T-cell (primary cell): ENCODE results near the gene NT5DC1. TPM values are rescaled to one million over a fixed set of nuclear protein-coding genes. Genes with fewer than 3 reads are reported as not detected.
A peak's percentile ranks its signal among the peaks of the same experiment; 100 is the strongest.

Experiments
- ATAC-seq, 4 experiments: fragments of 200-7000 bp in 3 of 4; fragments of 150-1000 bp in 1 of 4; cut with Tn5 transposase; replicated peaks in 1 of 4; 1 replicate in 3 of 4; 2 replicates in 1 of 4; pipeline ENCODE4 v1.10.0; 2021; ENCODE audit warnings: moderate library complexity in 3 of 4, mild to moderate bottlenecking in 2 of 4, moderate number of reproducible peaks in 1 of 4
- CTCF ChIA-PET, 2 donors: fragments of 300-600 bp; sonication (Branson Sonifier 250); formaldehyde crosslinking; loops; one replicate each; lab custom pipeline; 2022; ENCODE audit warnings: antibody characterized with exemption in 2 of 2; lab: Charles Lee
- POLR2A ChIA-PET, 2 donors: fragments of 300-600 bp; sonication (Branson Sonifier 250); formaldehyde crosslinking; loops; one replicate each; lab custom pipeline; 2022; ENCODE audit warnings: antibody characterized with exemption in 2 of 2; lab: Charles Lee
- DNase-seq, 35 experiments: peaks; one replicate each; pipeline versions ENCODE4 v3.0.0 to v3.0.0-alpha.2; 2013 to 2023
- H3K27ac ChIP-seq: one replicate; pipeline ENCODE4 v1.5.1; 2013; ENCODE audit warnings: low read length
- H3K27me3 ChIP-seq, 2 experiments: replicated peaks in 1 of 2; 1 replicate in 1 of 2; 2 replicates in 1 of 2; pipeline versions ENCODE4 v1.6.1 to v1.7.0; 2013; ENCODE audit warnings: low read length in 1 of 2, mixed read lengths in 1 of 2; ENCODE audit not compliant: control insufficient read depth in 2 of 2, insufficient read depth in 2 of 2; ENCODE audit errors: extremely low read depth in 1 of 2
- H3K36me3 ChIP-seq, 2 donors: 1 replicate in 1 of 2; 2 replicates in 1 of 2; pipeline versions ENCODE4 v1.6.1 to v1.7.0; 2013; ENCODE audit warnings: low read length in 1 of 2; ENCODE audit not compliant: control insufficient read depth in 2 of 2, insufficient read depth in 1 of 2; ENCODE audit errors: extremely low read depth in 1 of 2
- H3K4me1 ChIP-seq, 2 experiments: 1 replicate in 1 of 2; 2 replicates in 1 of 2; pipeline versions ENCODE4 v1.6.1 to v1.7.0; 2013; ENCODE audit warnings: low read length in 2 of 2, mixed read lengths in 1 of 2; ENCODE audit not compliant: insufficient read depth in 2 of 2, control insufficient read depth in 1 of 2; ENCODE audit errors: extremely low read depth in 1 of 2
- H3K4me3 ChIP-seq, 2 donors: 1 replicate in 1 of 2; 2 replicates in 1 of 2; pipeline versions ENCODE4 v1.5.1 to v1.7.0; 2013; ENCODE audit warnings: mild to moderate bottlenecking in 2 of 2, low read length in 1 of 2, moderate library complexity in 1 of 2; ENCODE audit not compliant: control insufficient read depth in 1 of 2; ENCODE audit errors: extremely low read depth in 1 of 2
- H3K9me3 ChIP-seq: 2 replicates; pipeline ENCODE4 v1.7.0; 2013
- H3K27ac Mint-ChIP-seq, 2 donors: one replicate each; pipeline ENCODE4 v1.8.0; 2020 to 2021; ENCODE audit warnings: mild to moderate bottlenecking in 2 of 2, mixed read lengths in 2 of 2
- H3K27me3 Mint-ChIP-seq, 2 donors: one replicate each; pipeline ENCODE4 v1.8.0; 2021 to 2022; ENCODE audit warnings: mixed read lengths in 2 of 2
- H3K36me3 Mint-ChIP-seq: one replicate; pipeline ENCODE4 v1.8.0; 2021; ENCODE audit warnings: mixed read lengths
- H3K4me1 Mint-ChIP-seq, 3 donors: one replicate each; pipeline ENCODE4 v1.8.0; 2020 to 2022; ENCODE audit warnings: mixed read lengths in 3 of 3, mild to moderate bottlenecking in 1 of 3
- H3K4me3 Mint-ChIP-seq, 3 donors: one replicate each; pipeline ENCODE4 v1.8.0; 2020 to 2022; ENCODE audit warnings: mild to moderate bottlenecking in 3 of 3, mixed read lengths in 3 of 3, moderate library complexity in 3 of 3
- H3K9me3 Mint-ChIP-seq, 3 donors: one replicate each; pipeline ENCODE4 v1.8.0; 2020 to 2022; ENCODE audit warnings: mixed read lengths in 3 of 3
- WGBS: methylation state at CpG from one replicate; pipeline ENCODE4 v1.1.5; 2013; ENCODE audit warnings: missing lambda C conversion rate; ENCODE audit not compliant: insufficient coverage; 5-methylcytosine and 5-hydroxymethylcytosine counted together
- total RNA-seq, 35 experiments: library from RNA in 6 of 35; stranded (reverse) in 6 of 35; fragments of 120-200 nt in 1 of 35; gene quantifications; one replicate each; pipeline versions ENCODE4 v1.2.1 to v1.2.4 and lab custom pipeline; 2013 to 2026

Gene NT5DC1
- total RNA-seq, 5 donors from 2014 or later (not counting 1 experiment from before 2014, with no cell fraction given), result 33.8 to 47.3 (median 38.1) TPM

DNA sequence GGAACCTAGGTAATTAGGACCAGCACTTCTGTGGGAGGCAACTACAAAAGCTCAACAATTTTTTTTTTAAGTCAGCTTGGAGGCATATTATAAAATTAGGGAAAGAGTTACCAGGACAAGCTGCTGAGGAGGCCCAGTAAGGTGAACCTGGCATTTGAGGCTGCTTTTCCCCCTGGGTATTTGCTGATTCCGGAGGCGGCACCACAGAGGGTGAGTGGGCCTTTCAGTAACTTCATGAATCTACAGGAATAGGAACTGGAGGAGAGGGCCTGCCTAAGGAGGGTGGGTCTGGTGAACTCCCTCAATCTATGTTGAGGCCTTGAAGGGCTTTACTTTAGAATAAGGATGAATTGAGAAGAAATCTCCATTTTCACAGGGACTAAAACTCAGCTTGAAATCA, 138.6 kb downstream of the NT5DC1 start:
- POLR2A ChIA-PET, result no interaction called here

DNA sequence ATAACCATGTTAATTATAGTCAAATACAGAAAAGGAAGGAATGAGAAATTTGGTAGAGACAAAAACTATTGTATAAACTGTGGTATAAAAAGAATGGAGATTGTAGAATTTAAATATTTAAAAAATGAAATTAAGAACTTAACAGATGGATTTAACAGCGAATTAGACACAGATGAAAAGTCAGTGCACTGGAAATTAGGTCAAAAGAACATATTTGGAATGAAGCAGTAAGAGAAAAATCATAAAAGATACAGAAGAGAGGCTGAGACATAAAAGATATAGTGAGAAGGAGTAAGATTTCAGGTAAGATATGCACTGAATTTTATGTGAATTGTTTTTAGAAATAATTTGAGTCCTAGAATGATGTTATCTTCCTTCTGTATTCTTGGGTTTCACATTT, 139.2 kb downstream of the NT5DC1 start:
- H3K36me3 Mint-ChIP-seq, result peaks cover 23% of the 10 kb centered on the region
- POLR2A ChIA-PET, result no interaction called here
- no peaks in the 10 kb centered on the region for H3K4me1 ChIP-seq
- no peaks in the 10 kb centered on the region for H3K4me1 Mint-ChIP-seq
- CTCF ChIA-PET, result no interaction called here
- H3K27ac ChIP-seq, result no peak overlapping the region
- no peaks in the 10 kb centered on the region for H3K27me3 Mint-ChIP-seq
- no peak overlapping the region for H3K4me3 ChIP-seq
- ATAC-seq, result no peak
- H3K27ac Mint-ChIP-seq, result no peak overlapping the region
- H3K9me3 Mint-ChIP-seq, result no peaks in the 10 kb centered on the region
- peaks cover 0 to 26% of the 10 kb centered on the region in 2 donors for H3K36me3 ChIP-seq
- 100% methylated on average over 1 of the region's 1 CpG for WGBS
- H3K27me3 ChIP-seq, result no peaks in the 10 kb centered on the region
- no peak overlapping the region for H3K4me3 Mint-ChIP-seq
- no peaks in the 10 kb centered on the region for H3K9me3 ChIP-seq
- DNase-seq, result no peak

More for the DNA sequence above, 138.6 kb downstream of the NT5DC1 start:
- Histone ChIP-seq H3K27ac (no peak overlapping the region), H3K4me3 (no peak overlapping the region), H3K4me1 (no peaks in the 10 kb centered on the region), H3K9me3 (no peaks in the 10 kb centered on the region), H3K36me3 (peaks cover 0 to 25% of the 10 kb centered on the region in 2 donors), H3K27me3 (no peaks in the 10 kb centered on the region)
- CTCF ChIA-PET, result interaction anchor here (0.6 to 1.2 kb wide), 3 partner anchors 29 to 332 kb away, joined by 3 read pairs; partner anchors contain the start of gene RWDD1 (in 1 of the 2)
- WGBS, result 100% methylated on average over 1 of the region's 2 CpGs
- Mint-ChIP-seq H3K36me3 (peaks cover 20% of the 10 kb centered on the region), H3K27ac (no peak overlapping the region), H3K4me1 (no peaks in the 10 kb centered on the region), H3K9me3 (no peaks in the 10 kb centered on the region), H3K27me3 (no peaks in the 10 kb centered on the region), H3K4me3 (no peak overlapping the region)
- DNase-seq (no peak), ATAC-seq (no peak)

DNA sequence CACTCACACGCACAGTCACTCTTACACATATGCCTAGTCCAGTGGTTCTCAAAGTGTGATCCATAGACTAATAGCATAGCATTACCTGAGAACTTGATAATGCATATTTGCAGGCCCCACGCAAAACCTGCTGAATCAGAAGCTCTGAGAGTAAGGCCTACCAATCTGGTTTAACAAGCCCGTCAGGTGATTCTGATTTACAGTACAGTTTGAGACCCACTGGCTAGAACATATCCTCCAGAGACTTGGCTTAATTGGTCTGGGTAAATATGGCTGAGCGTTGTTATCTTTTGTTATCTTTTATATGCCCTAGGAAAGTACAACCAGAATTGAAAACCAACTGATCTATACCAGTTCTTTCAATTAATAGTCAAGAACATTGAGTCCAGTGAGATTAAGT, 143.6 kb downstream of the NT5DC1 start:
- POLR2A ChIA-PET, result no interaction called here
- no peak overlapping the region for H3K27ac Mint-ChIP-seq
- CTCF ChIA-PET, result interaction anchor here in 1 of 2 donors (1.0 kb wide), 1 partner anchor 16 kb away, joined by 3 read pairs; no protein-coding TSS in a partner anchor

DNA sequence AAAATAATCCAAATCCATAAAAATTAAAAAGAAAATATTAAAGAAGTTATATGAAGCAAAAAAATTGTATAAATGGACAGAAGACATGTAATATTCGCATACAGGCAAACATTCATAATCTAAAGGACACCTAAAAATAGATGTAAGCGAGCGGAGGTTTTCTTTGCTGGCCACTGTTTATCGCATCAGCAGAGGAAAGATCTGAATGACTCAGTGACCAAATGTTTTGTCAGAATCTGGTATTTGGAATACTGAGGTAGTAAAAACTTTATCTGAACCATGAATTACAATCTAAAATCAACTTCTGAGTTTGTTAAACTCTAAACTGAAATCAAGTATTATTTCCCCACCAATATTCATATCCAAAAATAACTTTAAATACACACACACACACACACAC, 145.4 kb downstream of the NT5DC1 start:
- H3K27ac Mint-ChIP-seq, result no peak overlapping the region
- H3K27me3 ChIP-seq, result no peaks in the 10 kb centered on the region
- H3K4me1 Mint-ChIP-seq, result peaks cover 12 to 27% (median 24%) of the 10 kb centered on the region in 3 donors
- no peak for DNase-seq
- H3K36me3 Mint-ChIP-seq, result peaks cover 5% of the 10 kb centered on the region
- ChIA-PET POLR2A (interaction anchor here in 1 of 2 donors (0.6 kb wide), 1 partner anchor 31 kb away, joined by 4 read pairs; no protein-coding TSS in a partner anchor), CTCF (interaction anchor here in 1 of 2 donors (1.6 kb wide), 1 partner anchor 22 kb away, joined by 4 read pairs; no protein-coding TSS in a partner anchor)
- no peak overlapping the region for H3K4me3 Mint-ChIP-seq
- no peak for ATAC-seq
- H3K36me3 ChIP-seq, result peaks cover 0 to 2% of the 10 kb centered on the region in 2 donors
- no peak overlapping the region for H3K27ac ChIP-seq
- H3K4me3 ChIP-seq, result no peak overlapping the region
- H3K27me3 Mint-ChIP-seq, result no peaks in the 10 kb centered on the region
- no peaks in the 10 kb centered on the region for H3K9me3 ChIP-seq
- H3K4me1 ChIP-seq, result peaks cover 6 to 8% of the 10 kb centered on the region in 2 experiments
- no peaks in the 10 kb centered on the region for H3K9me3 Mint-ChIP-seq
- no CpG with 5 or more reads among the region's 4 CpGs for WGBS

More for the DNA sequence above, 143.6 kb downstream of the NT5DC1 start:
- Histone ChIP-seq H3K4me1 (no peaks in the 10 kb centered on the region), H3K9me3 (no peaks in the 10 kb centered on the region), H3K27ac (no peak overlapping the region), H3K36me3 (peaks cover 0 to 5% of the 10 kb centered on the region in 2 donors), H3K4me3 (no peak overlapping the region), H3K27me3 (no peaks in the 10 kb centered on the region)
- no peak for ATAC-seq
- no peak for DNase-seq
- Mint-ChIP-seq H3K9me3 (no peaks in the 10 kb centered on the region), H3K27me3 (no peaks in the 10 kb centered on the region), H3K36me3 (peaks cover 13% of the 10 kb centered on the region), H3K4me1 (peaks cover 11 to 13% (median 12%) of the 10 kb centered on the region in 3 donors), H3K4me3 (no peak overlapping the region)
- WGBS, result 100% methylated on average over 2 of the region's 4 CpGs

DNA sequence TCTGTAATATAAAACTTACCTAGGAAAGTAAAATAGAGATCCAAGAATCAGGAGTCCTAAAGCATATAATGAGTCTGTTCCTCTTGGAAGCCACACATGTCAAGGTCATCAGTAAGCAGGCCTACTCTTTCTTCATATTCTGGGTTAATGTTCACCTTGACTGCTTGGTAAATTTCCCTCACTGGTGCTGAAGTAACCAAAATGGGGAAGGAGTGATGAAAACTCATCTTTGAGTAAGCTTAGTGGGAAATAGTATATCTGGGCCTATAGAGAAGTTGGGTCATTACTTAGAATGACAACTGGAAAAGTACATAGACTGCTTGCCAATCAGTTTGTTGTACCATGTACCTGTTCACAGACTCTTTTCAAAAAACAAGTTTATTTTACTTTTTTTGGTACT, 146.6 kb downstream of the NT5DC1 start:
- Histone ChIP-seq H3K36me3 (peaks cover 0 to 2% of the 10 kb centered on the region in 2 donors), H3K27me3 (no peaks in the 10 kb centered on the region), H3K4me3 (no peak overlapping the region), H3K9me3 (no peaks in the 10 kb centered on the region), H3K27ac (no peak overlapping the region), H3K4me1 (peaks cover 13 to 16% of the 10 kb centered on the region in 2 experiments)
- no peak for ATAC-seq
- no peaks in the 10 kb centered on the region for H3K9me3 Mint-ChIP-seq
- DNase-seq, result no peak
- peaks cover 12 to 38% (median 27%) of the 10 kb centered on the region in 3 donors for H3K4me1 Mint-ChIP-seq
- CTCF ChIA-PET, result interaction anchor here (0.7 to 1.6 kb wide), 2 partner anchors 21 to 29 kb away, joined by 3 to 4 read pairs; no protein-coding TSS in a partner anchor
- no peak overlapping the region for H3K27ac Mint-ChIP-seq
- no peak overlapping the region for H3K4me3 Mint-ChIP-seq
- POLR2A ChIA-PET, result interaction anchor here in 1 of 2 donors (0.6 kb wide), 1 partner anchor 14 kb away, joined by 3 read pairs; no protein-coding TSS in a partner anchor
- no peaks in the 10 kb centered on the region for H3K27me3 Mint-ChIP-seq
- H3K36me3 Mint-ChIP-seq, result peaks cover 5% of the 10 kb centered on the region

DNA sequence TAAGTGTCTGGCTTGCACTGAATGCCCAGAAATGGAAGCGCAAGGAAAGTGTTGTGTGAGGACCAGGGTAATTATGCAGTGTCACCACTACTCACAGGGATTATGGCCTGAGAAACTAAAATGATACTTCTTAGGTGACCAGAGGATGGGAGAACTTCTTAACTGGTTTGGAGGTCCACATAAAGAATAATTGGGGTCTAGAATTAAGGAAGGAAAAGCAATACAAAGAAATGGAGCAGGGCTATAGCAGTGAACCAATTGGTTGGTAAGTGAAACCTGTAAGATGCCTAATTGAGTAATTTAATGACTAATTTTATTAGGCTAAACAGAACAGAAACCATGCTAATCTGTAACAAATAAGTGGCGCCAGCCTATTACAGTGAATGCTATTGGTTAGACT, 147.9 kb downstream of the NT5DC1 start:
- peaks cover 22 to 28% of the 10 kb centered on the region in 2 experiments for H3K4me1 ChIP-seq
- POLR2A ChIA-PET, result no interaction called here
- H3K9me3 ChIP-seq, result no peaks in the 10 kb centered on the region
- no peaks in the 10 kb centered on the region for H3K9me3 Mint-ChIP-seq
- no peak overlapping the region for H3K4me3 Mint-ChIP-seq
- H3K27ac ChIP-seq, result no peak overlapping the region
- H3K4me1 Mint-ChIP-seq, result peaks cover 12 to 41% (median 27%) of the 10 kb centered on the region in 3 donors
- no peaks in the 10 kb centered on the region for H3K27me3 ChIP-seq
- H3K27me3 Mint-ChIP-seq, result no peaks in the 10 kb centered on the region
- no peak for ATAC-seq
- peak overlapping the region; percentile 29 to 69 for H3K27ac Mint-ChIP-seq
- peaks cover 5% of the 10 kb centered on the region for H3K36me3 Mint-ChIP-seq
- DNase-seq, result no peak
- H3K4me3 ChIP-seq, result no peak overlapping the region
- H3K36me3 ChIP-seq, result peaks cover 0 to 2% of the 10 kb centered on the region in 2 donors
- 100% methylated on average over 1 of the region's 2 CpGs for WGBS
- CTCF ChIA-PET, result interaction anchor here (1.3 to 1.5 kb wide), 2 partner anchors 39 to 312 kb away, joined by 3 to 6 read pairs; no protein-coding TSS in a partner anchor
